ENCODE measurements around the gene BOK. TPM values are rescaled to one million over a fixed set of nuclear protein-coding genes. Genes with fewer than 3 reads are reported as not detected.

Gene BOK
- total RNA-seq, 2 experiments from 2014 or later: 0.09 to 0.64 TPM

GRCh38 chr2:241615522-241616052 lies 57.0 kb downstream of the BOK start:
- H3K4me3 Mint-ChIP-seq: no peak overlapping the region
- H3K4me1 Mint-ChIP-seq: peaks cover 43% of the 10 kb centered on the region
- H3K27ac Mint-ChIP-seq: peak overlapping the region; percentile 80
- no peak for DNase-seq
- H3K27me3 Mint-ChIP-seq: no peaks in the 10 kb centered on the region
- ChIA-PET CTCF (no interaction called here), POLR2A (interaction anchor here (0.6 kb wide), 1 partner anchor 393 kb away, joined by 3 read pairs; no protein-coding TSS in a partner anchor)
- H3K9me3 Mint-ChIP-seq (ENCODE audit: low read depth): peaks cover 12% of the 10 kb centered on the region
- intact Hi-C loops (cut with DNase I, micrococcal nuclease): loop anchor here (5.0 to 10.0 kb wide), 3 partner anchors 171 to 513 kb away; partner anchors contain the start of genes FARP2 (in 1 of the 2) and MTERF4 (in 1 of the 2)
- peaks cover 28% of the 10 kb centered on the region for H3K36me3 Mint-ChIP-seq (ENCODE audit: low read depth)
- no peak for ATAC-seq

- ATAC-seq (no peak), DNase-seq (no peak)
- peaks cover 34% of the 10 kb centered on the region for H3K36me3 Mint-ChIP-seq (ENCODE audit: low read depth)
- peaks cover 48% of the 10 kb centered on the region for H3K4me1 Mint-ChIP-seq
- peak overlapping the region; percentile 80 for H3K27ac Mint-ChIP-seq
- peaks cover 18% of the 10 kb centered on the region for H3K9me3 Mint-ChIP-seq (ENCODE audit: low read depth)
- intact Hi-C loops (cut with DNase I, micrococcal nuclease): loop anchor here (1.0 to 10.0 kb wide), 4 partner anchors 108 to 514 kb away; partner anchors contain the start of genes FARP2 (in 1 of the 2), MTERF4 (in 1 of the 2) and STK25 (in 1 of the 2)
- H3K27me3 Mint-ChIP-seq: no peaks in the 10 kb centered on the region
- no peak overlapping the region for H3K4me3 Mint-ChIP-seq
- ChIA-PET CTCF (no interaction called here), POLR2A (interaction anchor here (0.6 kb wide), 1 partner anchor 394 kb away, joined by 3 read pairs; no protein-coding TSS in a partner anchor)
Observed at GRCh38 chr2:241616168-241617125, 57.9 kb downstream of the BOK start.

GRCh38 chr2:241617431-241618154 lies 59.0 kb downstream of the BOK start:
- Mint-ChIP-seq H3K27me3 (no peaks in the 10 kb centered on the region), H3K9me3 (ENCODE audit: low read depth) (peaks cover 20% of the 10 kb centered on the region), H3K27ac (peak overlapping the region; percentile 98), H3K4me3 (peak overlapping the region; percentile 66), H3K36me3 (ENCODE audit: low read depth) (peaks cover 39% of the 10 kb centered on the region), H3K4me1 (peaks cover 51% of the 10 kb centered on the region)
- intact Hi-C loops (cut with DNase I, micrococcal nuclease): loop anchor here (1.0 to 10.0 kb wide), 4 partner anchors 109 to 515 kb away; partner anchors contain the start of genes FARP2 (in 1 of the 2), MTERF4 (in 1 of the 2) and STK25 (in 1 of the 2)
- ChIA-PET CTCF (interaction anchor here (0.5 to 1.2 kb wide), 3 partner anchors 20 to 381 kb away, joined by 3 read pairs; partner anchors contain the start of gene ATG4B), POLR2A (interaction anchor here (1.0 kb wide), 1 partner anchor 103 kb away, joined by 4 read pairs; no protein-coding TSS in a partner anchor)
- peak; percentile 38 for ATAC-seq
- peak; percentile 58 for DNase-seq

GRCh38 chr2:241618296-241618805 lies 59.8 kb downstream of the BOK start:
- H3K4me3 Mint-ChIP-seq: peak overlapping the region; percentile 33
- peaks cover 51% of the 10 kb centered on the region for H3K4me1 Mint-ChIP-seq
- H3K27me3 Mint-ChIP-seq: no peaks in the 10 kb centered on the region
- peaks cover 39% of the 10 kb centered on the region for H3K36me3 Mint-ChIP-seq (ENCODE audit: low read depth)
- H3K9me3 Mint-ChIP-seq (ENCODE audit: low read depth): peaks cover 20% of the 10 kb centered on the region
- H3K27ac Mint-ChIP-seq: peak overlapping the region; percentile 98
- ATAC-seq (no peak), DNase-seq (no peak)
- intact Hi-C loops (cut with DNase I, micrococcal nuclease): loop anchor here (5.0 to 10.0 kb wide), 3 partner anchors 174 to 516 kb away; partner anchors contain the start of genes FARP2 (in 1 of the 2) and MTERF4 (in 1 of the 2)
- CTCF ChIA-PET: interaction anchor here (0.5 to 1.2 kb wide), 4 partner anchors 14 to 382 kb away, joined by 3 read pairs; partner anchors contain the start of gene ATG4B
- POLR2A ChIA-PET: interaction anchor here (1.0 kb wide), 1 partner anchor 104 kb away, joined by 4 read pairs; no protein-coding TSS in a partner anchor

GRCh38 chr2:241618829-241619228 lies 60.3 kb downstream of the BOK start:
- ATAC-seq (no peak), DNase-seq (no peak)
- ChIA-PET POLR2A (no interaction called here), CTCF (interaction anchor here (0.8 kb wide), 1 partner anchor 382 kb away, joined by 3 read pairs; no protein-coding TSS in a partner anchor)
- H3K27ac Mint-ChIP-seq: peak overlapping the region; percentile 98
- H3K36me3 Mint-ChIP-seq (ENCODE audit: low read depth): peaks cover 39% of the 10 kb centered on the region
- no peak overlapping the region for H3K4me3 Mint-ChIP-seq
- peaks cover 51% of the 10 kb centered on the region for H3K4me1 Mint-ChIP-seq
- H3K27me3 Mint-ChIP-seq: no peaks in the 10 kb centered on the region
- intact Hi-C loops (cut with DNase I, micrococcal nuclease): loop anchor here (5.0 to 10.0 kb wide), 3 partner anchors 174 to 517 kb away; partner anchors contain the start of genes FARP2 (in 1 of the 2) and MTERF4 (in 1 of the 2)
- H3K9me3 Mint-ChIP-seq (ENCODE audit: low read depth): peaks cover 20% of the 10 kb centered on the region

GRCh38 chr2:241619597-241620418 lies 61.3 kb downstream of the BOK start:
- Mint-ChIP-seq H3K36me3 (ENCODE audit: low read depth) (peaks cover 39% of the 10 kb centered on the region), H3K4me1 (peaks cover 51% of the 10 kb centered on the region), H3K27me3 (no peaks in the 10 kb centered on the region), H3K27ac (peak overlapping the region; percentile 98), H3K9me3 (ENCODE audit: low read depth) (peaks cover 20% of the 10 kb centered on the region), H3K4me3 (no peak overlapping the region)
- CTCF ChIA-PET: no interaction called here
- intact Hi-C loops (cut with DNase I, micrococcal nuclease): loop anchor here (1.0 to 10.0 kb wide), 12 partner anchors 10 to 998 kb away; partner anchors contain the start of genes ATG4B (in 1 of the 2), DTYMK (in 1 of the 2), FARP2 (in 1 of the 2) and HDLBP (in 1 of the 2)
- POLR2A ChIA-PET: no interaction called here
- ATAC-seq (peak; percentile 25), DNase-seq (peak; percentile 64)

GRCh38 chr2:241620419-241620769 lies 61.8 kb downstream of the BOK start:
- Mint-ChIP-seq H3K27me3 (no peaks in the 10 kb centered on the region), H3K9me3 (ENCODE audit: low read depth) (peaks cover 20% of the 10 kb centered on the region), H3K36me3 (ENCODE audit: low read depth) (peaks cover 39% of the 10 kb centered on the region), H3K27ac (peak overlapping the region; percentile 88), H3K4me3 (peak overlapping the region; percentile 38), H3K4me1 (peaks cover 51% of the 10 kb centered on the region)
- ChIA-PET CTCF (no interaction called here), POLR2A (no interaction called here)
- ATAC-seq (peak; percentile 89), DNase-seq (peak; percentile 90)
- intact Hi-C loops (cut with DNase I, micrococcal nuclease): loop anchor here in 1 of 2 experiments (1.0 to 5.0 kb wide), 9 partner anchors 10 to 998 kb away; partner anchors contain the start of genes ATG4B, DTYMK, HDLBP and SEPTIN2

Other genes starting within 250 kb of the BOK start
- gene HDLBP, start 243.1 kb upstream of the BOK start, total RNA-seq: 100 to 1,000 TPM; 259 to 348 TPM
- 100 to 1,000 TPM; 161 to 173 TPM for gene SEPTIN2, start 242.8 kb upstream of the BOK start, total RNA-seq
- 10 to 100 TPM; 29.0 to 30.7 TPM for gene FARP2, start 202.5 kb upstream of the BOK start, total RNA-seq
- 100 to 1,000 TPM in 1 of 2 experiments, 10 to 100 TPM in 1; 93.5 to 123 TPM for gene STK25, start 50.2 kb upstream of the BOK start, total RNA-seq
- 10 to 100 TPM; 42.5 to 54.1 TPM for gene THAP4, start 78.4 kb downstream of the BOK start, total RNA-seq
- gene ATG4B, start 78.9 kb downstream of the BOK start, total RNA-seq: 10 to 100 TPM; 71.8 to 80.1 TPM
- gene DTYMK, start 128.1 kb downstream of the BOK start, total RNA-seq: 10 to 100 TPM; 79.8 to 93.1 TPM
- 10 to 100 TPM; 38.4 to 39.7 TPM for gene ING5, start 143.3 kb downstream of the BOK start, total RNA-seq
- gene D2HGDH, start 175.9 kb downstream of the BOK start, total RNA-seq: 10 to 100 TPM; 18.2 to 34.1 TPM
- 1 to 10 TPM in 1 of 2 experiments, under 1 TPM in 1; 0.94 to 1.0 TPM for gene GAL3ST2, start 218.1 kb downstream of the BOK start, total RNA-seq